Transverse colon (tissue), 4 donors: ENCODE data around the gene CRB2.

Experiments used
- CTCF ChIP-seq, 5 experiments: fragments of 200-600 bp in 3 of 5; fragments of 450-650 bp in 2 of 5; sonication (generic) in 3 of 5; IDR thresholded peaks; 1 replicate in 2 of 5; 2 replicates in 3 of 5; pipeline ENCODE4 v1.5.1; 2016 to 2017; ENCODE audit warnings: antibody characterized with exemption in 5 of 5, inconsistent platforms in 3 of 5, mild to moderate bottlenecking in 2 of 5, moderate library complexity in 1 of 5
- POLR2A ChIP-seq: fragments of 450-650 bp; IDR thresholded peaks from one replicate; pipeline ENCODE4 v1.6.1; 2016; ENCODE audit warnings: antibody characterized with exemption, mild to moderate bottlenecking, moderate library complexity
- POLR2AphosphoS5 ChIP-seq, 3 donors: sonication (generic); formaldehyde crosslinking; IDR thresholded peaks; one replicate each; pipeline ENCODE4 v1.6.1; 2016; ENCODE audit warnings: antibody characterized with exemption in 3 of 3

GRCh38 chr9:123331346-123332060 lies 24.5 kb upstream of the CRB2 start:
- TF ChIP-seq CTCF (IDR thresholded peaks at IDR 0.05) (no peak), POLR2AphosphoS5 (IDR thresholded peaks at IDR 0.05) (no peak), POLR2A (no peak)
